Lower lobe of right lung (tissue), 2 donors: Measurements from ENCODE around the gene SMG6. TPM values are rescaled to one million over a fixed set of nuclear protein-coding genes. Genes with fewer than 3 reads are reported as not detected.

Source experiments
- ATAC-seq, 2 donors: fragments of 200-7000 bp; cut with Tn5 transposase; one replicate each; pipeline ENCODE4 v1.9.1; 2020 to 2022; ENCODE audit warnings: mild to moderate bottlenecking in 2 of 2, moderate library complexity in 2 of 2
- DNase-seq: peaks from one replicate; pipeline ENCODE4 v3.0.0-alpha.2; 2020
- H3K27ac ChIP-seq: fragments of 200-600 bp; one replicate; pipeline ENCODE4 v1.8.0; 2022
- H3K27me3 ChIP-seq: fragments of 200-600 bp; one replicate; pipeline ENCODE4 v1.8.0; 2022; ENCODE audit warnings: low read depth
- H3K36me3 ChIP-seq: fragments of 200-600 bp; one replicate; pipeline ENCODE4 v1.8.0; 2022; ENCODE audit warnings: mild to moderate bottlenecking
- H3K4me1 ChIP-seq: fragments of 200-600 bp; one replicate; pipeline ENCODE4 v1.8.0; 2022
- H3K4me3 ChIP-seq: fragments of 200-600 bp; one replicate; pipeline ENCODE4 v1.8.0; 2022; ENCODE audit warnings: mild to moderate bottlenecking
- H3K9me3 ChIP-seq: fragments of 200-600 bp; one replicate; pipeline ENCODE4 v1.8.0; 2022
- intact Hi-C: fragments of 100-400 bp; cut with DNase I; formaldehyde crosslinking; loops from one replicate; pipeline ENCODE4 v1.11.0; 2022
- total RNA-seq: library from RNA; stranded (reverse); fragmentation: NEBNext Ultra II Directional; extraction: Animal tissue kit (Norgen Biotek cat#: 25700); gene quantifications from one replicate; pipeline ENCODE4 v1.2.1, GENCODE V29; 2021
- TF ChIP-seq, protein P1 (sequence below): fragments of 200-600 bp; IDR thresholded peaks from one replicate; pipeline ENCODE4 v1.8.0; 2022; ENCODE audit warnings: antibody characterized with exemption, mild to moderate bottlenecking
- donor health status: DM: no; HTN: yes; CAD: no; lungs with severe emphysema.

SMG6 gene
- total RNA-seq, 1 donor from 2014 or later: 33.8 TPM

DNA sequence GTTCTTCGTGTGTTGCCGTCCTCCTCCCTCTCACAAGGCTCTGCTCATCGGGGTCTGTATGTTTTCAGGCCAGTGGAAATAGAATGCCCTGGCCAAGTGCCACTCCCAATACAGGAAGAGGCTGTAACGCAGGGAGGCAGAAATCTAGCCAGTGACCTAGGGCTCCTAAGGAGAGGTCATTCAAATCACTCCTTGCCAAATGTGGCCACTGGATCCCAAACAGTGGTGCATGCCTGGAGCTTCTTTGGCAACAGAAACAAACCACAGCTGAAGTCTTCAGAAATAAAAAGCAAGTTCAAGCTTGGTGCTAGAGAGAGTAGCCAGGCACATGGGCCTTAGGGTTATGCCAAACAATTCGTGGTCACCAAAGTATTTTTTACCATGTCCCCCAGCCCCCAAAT, 66.1 kb downstream of the SMG6 start:
- ATAC-seq (peak in 1 of 2 donors; percentile 49), DNase-seq (no peak)
- Histone ChIP-seq H3K4me1 (peaks cover 36% of the 10 kb centered on the region), H3K4me3 (no peak overlapping the region), H3K27me3 (no peaks in the 10 kb centered on the region), H3K9me3 (no peaks in the 10 kb centered on the region), H3K27ac (peak overlapping the region; percentile 57), H3K36me3 (peaks cover 31% of the 10 kb centered on the region)
- TF ChIP-seq, protein P1, sequence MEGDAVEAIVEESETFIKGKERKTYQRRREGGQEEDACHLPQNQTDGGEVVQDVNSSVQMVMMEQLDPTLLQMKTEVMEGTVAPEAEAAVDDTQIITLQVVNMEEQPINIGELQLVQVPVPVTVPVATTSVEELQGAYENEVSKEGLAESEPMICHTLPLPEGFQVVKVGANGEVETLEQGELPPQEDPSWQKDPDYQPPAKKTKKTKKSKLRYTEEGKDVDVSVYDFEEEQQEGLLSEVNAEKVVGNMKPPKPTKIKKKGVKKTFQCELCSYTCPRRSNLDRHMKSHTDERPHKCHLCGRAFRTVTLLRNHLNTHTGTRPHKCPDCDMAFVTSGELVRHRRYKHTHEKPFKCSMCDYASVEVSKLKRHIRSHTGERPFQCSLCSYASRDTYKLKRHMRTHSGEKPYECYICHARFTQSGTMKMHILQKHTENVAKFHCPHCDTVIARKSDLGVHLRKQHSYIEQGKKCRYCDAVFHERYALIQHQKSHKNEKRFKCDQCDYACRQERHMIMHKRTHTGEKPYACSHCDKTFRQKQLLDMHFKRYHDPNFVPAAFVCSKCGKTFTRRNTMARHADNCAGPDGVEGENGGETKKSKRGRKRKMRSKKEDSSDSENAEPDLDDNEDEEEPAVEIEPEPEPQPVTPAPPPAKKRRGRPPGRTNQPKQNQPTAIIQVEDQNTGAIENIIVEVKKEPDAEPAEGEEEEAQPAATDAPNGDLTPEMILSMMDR: no peak
- intact Hi-C loops: no loop called here

DNA sequence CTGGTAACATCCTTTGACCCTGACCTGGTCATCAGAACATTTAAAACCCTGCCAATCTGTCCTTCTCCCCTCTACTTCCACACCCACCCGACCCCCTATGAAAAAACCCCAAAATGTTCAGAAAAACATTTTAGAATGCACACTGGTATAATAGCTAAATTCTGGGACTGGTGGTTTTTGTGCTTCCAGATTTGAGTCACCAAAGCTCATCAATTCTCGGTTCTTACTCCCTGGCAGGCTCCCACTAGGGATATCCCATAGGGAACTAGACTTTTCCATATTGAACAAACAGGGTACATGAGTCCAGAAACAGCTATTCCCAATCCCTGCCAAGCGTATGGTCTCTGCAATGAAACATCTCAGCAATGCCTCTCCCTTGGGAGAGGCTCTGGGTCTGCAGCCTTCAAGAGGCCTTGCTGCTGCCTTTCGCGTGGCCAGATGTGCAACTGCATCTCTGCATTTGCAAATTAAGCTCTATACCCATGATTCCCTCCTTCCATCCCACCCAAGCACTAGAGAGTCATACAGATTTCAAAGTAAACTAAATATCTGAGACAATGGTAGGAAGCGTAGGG, 67.7 kb downstream of the SMG6 start:
- intact Hi-C loops: no loop called here
- H3K4me1 ChIP-seq: peaks cover 53% of the 10 kb centered on the region

DNA sequence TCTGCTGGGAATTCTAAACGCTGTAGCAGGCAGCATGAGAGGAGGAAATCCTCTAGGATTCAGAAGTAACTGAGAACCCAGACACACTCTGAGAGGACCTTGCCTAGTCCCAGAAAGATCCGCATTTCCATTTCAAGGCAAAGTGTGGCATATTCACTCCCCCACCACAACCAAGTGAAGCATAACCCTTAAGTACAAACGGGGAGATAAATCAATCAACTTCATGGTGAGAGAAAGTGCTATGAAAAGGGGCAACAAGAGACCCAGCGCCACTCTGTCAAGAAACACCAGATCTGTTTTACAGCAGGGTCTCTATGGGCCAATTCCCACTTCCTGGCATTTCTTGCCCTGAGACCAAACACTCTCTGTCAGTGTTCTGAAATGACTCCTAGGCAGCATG, 68.3 kb downstream of the SMG6 start:
- Histone ChIP-seq H3K4me3 (no peak overlapping the region), H3K27ac (peak overlapping the region; percentile 0), H3K9me3 (no peaks in the 10 kb centered on the region), H3K36me3 (peaks cover 27% of the 10 kb centered on the region), H3K27me3 (no peaks in the 10 kb centered on the region), H3K4me1 (peaks cover 56% of the 10 kb centered on the region)
- TF ChIP-seq, protein P1: no peak
- intact Hi-C loops: no loop called here
- ATAC-seq (no peak), DNase-seq (no peak)

More for the DNA sequence above, 67.7 kb downstream of the SMG6 start:
- peaks cover 31% of the 10 kb centered on the region for H3K36me3 ChIP-seq
- peak overlapping the region; percentile 18 for H3K27ac ChIP-seq
- no peaks in the 10 kb centered on the region for H3K9me3 ChIP-seq
- no peak overlapping the region for H3K4me3 ChIP-seq
- TF ChIP-seq, protein P1: no peak
- DNase-seq: no peak
- H3K27me3 ChIP-seq: no peaks in the 10 kb centered on the region
- no peak for ATAC-seq

DNA sequence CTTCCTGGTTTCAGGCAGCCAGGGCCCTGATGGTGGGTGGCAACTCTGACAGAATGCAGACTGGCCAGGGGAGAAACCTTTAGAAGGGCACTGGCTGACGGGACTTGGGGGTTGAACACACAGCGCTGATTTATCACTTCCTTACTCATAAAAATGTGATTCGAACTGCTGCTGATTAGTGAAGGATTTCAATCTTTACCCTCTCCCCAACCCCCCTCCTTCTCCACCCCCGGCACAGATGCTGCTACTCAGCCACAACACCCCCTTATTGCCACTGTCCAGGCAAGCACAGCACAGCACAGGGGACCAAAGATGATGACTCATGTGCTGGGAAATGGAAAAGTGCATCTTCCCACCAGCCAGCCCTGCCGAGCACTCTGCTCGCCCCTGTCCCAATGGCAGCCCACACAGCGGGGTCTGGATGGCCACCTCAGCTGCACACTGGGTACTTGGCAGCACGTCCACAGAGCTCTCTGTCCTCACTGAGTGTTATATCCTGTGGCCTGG, 70.1 kb downstream of the SMG6 start:
- TF ChIP-seq, protein P1: no peak
- DNase-seq: no peak
- peaks cover 57% of the 10 kb centered on the region for H3K4me1 ChIP-seq

DNA sequence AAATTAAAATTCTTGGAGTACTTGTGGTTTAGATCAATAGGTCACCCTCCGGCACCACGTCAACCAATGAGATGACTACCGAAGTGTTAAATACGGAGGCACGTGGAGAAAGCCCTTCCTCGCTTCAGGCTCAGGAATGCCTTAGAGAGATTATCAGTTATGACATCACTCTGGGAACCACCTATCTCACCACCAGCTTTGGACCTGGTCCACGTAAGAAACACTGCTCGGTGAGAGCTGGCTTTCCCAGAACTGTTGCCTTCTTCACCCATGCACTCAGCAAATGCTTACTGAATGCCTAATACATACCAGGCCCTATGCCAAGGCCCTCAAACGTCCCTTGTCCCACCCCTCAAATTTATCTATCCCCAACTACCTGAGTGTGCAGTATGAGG, 71.3 kb downstream of the SMG6 start:
- intact Hi-C loops: no loop called here
- Histone ChIP-seq H3K27ac (peak overlapping the region; percentile 56), H3K9me3 (no peaks in the 10 kb centered on the region), H3K4me1 (peaks cover 44% of the 10 kb centered on the region), H3K4me3 (no peak overlapping the region), H3K27me3 (no peaks in the 10 kb centered on the region), H3K36me3 (peaks cover 16% of the 10 kb centered on the region)
- ATAC-seq (peak; percentile 48 to 79), DNase-seq (no peak)
- TF ChIP-seq, protein P1: no peak

More for the DNA sequence above, 70.1 kb downstream of the SMG6 start:
- Histone ChIP-seq H3K4me3 (no peak overlapping the region), H3K9me3 (no peaks in the 10 kb centered on the region), H3K36me3 (peaks cover 27% of the 10 kb centered on the region), H3K27ac (peak overlapping the region; percentile 56), H3K27me3 (no peaks in the 10 kb centered on the region)
- peak; percentile 6 to 38 for ATAC-seq
- intact Hi-C loops: no loop called here
